H9 (cell line): ENCODE data around the gene CSNK1G1. TPM values are rescaled to one million over a fixed set of nuclear protein-coding genes. Genes with fewer than 3 reads are reported as not detected.

Experiments used
- DNase-seq: peaks from one replicate; pipeline ENCODE4 v3.0.0-alpha.2; 2017
- H2AFZ ChIP-seq: one replicate; pipeline ENCODE4 v1.6.1; 2013; ENCODE audit warnings: mild to moderate bottlenecking, low read length, control low read depth, moderate library complexity
- H2AK5ac ChIP-seq: 2 replicates; pipeline ENCODE4 v1.6.1; 2013; ENCODE audit warnings: low read length, control low read depth, mixed read lengths; ENCODE audit not compliant: insufficient read length
- H2BK120ac ChIP-seq: one replicate; pipeline ENCODE4 v1.6.1; 2013; ENCODE audit warnings: low read depth, mild to moderate bottlenecking, low read length, control low read depth, inconsistent platforms; ENCODE audit not compliant: poor library complexity, severe bottlenecking
- H2BK12ac ChIP-seq: 2 replicates; pipeline ENCODE4 v1.6.1; 2013; ENCODE audit warnings: low read length, control low read depth, mixed read lengths, low read depth; ENCODE audit not compliant: insufficient read length
- H2BK15ac ChIP-seq: 2 replicates; pipeline ENCODE4 v1.6.1; 2013; ENCODE audit warnings: low read depth, low read length, control low read depth
- H2BK20ac ChIP-seq: one replicate; pipeline ENCODE4 v1.6.1; 2013; ENCODE audit warnings: low read depth, mild to moderate bottlenecking, low read length, control low read depth, inconsistent platforms; ENCODE audit not compliant: poor library complexity, severe bottlenecking
- H2BK5ac ChIP-seq: 2 replicates; pipeline ENCODE4 v1.6.1; 2013; ENCODE audit warnings: low read length, control low read depth, mixed read lengths; ENCODE audit not compliant: insufficient read length
- H3K14ac ChIP-seq: 2 replicates; pipeline ENCODE4 v1.6.1; 2013; ENCODE audit warnings: low read length, control low read depth; ENCODE audit not compliant: insufficient read depth
- H3K18ac ChIP-seq: 2 replicates; pipeline ENCODE4 v1.6.1; 2013; ENCODE audit warnings: low read depth, mild to moderate bottlenecking, mixed read lengths, low read length, control low read depth; ENCODE audit not compliant: insufficient read length
- H3K23ac ChIP-seq: 2 replicates; pipeline ENCODE4 v1.6.1; 2013; ENCODE audit warnings: low read length, control low read depth, mixed read lengths, low read depth; ENCODE audit not compliant: insufficient read length
- H3K23me2 ChIP-seq: 2 replicates; pipeline ENCODE4 v1.6.1; 2013; ENCODE audit warnings: low read depth, mild to moderate bottlenecking, mixed read lengths, low read length, control low read depth; ENCODE audit not compliant: insufficient read length, poor library complexity, severe bottlenecking
- H3K27ac ChIP-seq: 2 replicates; pipeline ENCODE4 v1.5.1; 2013; ENCODE audit warnings: low read length, control low read depth, mixed read lengths, low read depth; ENCODE audit not compliant: insufficient read length
- H3K27me3 ChIP-seq: 2 replicates; pipeline ENCODE4 v1.6.1; 2013; ENCODE audit warnings: low read length, control low read depth, inconsistent platforms; ENCODE audit not compliant: insufficient read depth
- H3K4ac ChIP-seq: 2 replicates; pipeline ENCODE4 v1.6.1; 2013; ENCODE audit warnings: low read depth, mild to moderate bottlenecking, control low read depth, inconsistent platforms, low read length, moderate library complexity
- H3K4me1 ChIP-seq: 2 replicates; pipeline ENCODE4 v1.6.1; 2013; ENCODE audit warnings: low read length, control low read depth, inconsistent platforms; ENCODE audit not compliant: insufficient read depth
- H3K4me2 ChIP-seq: 2 replicates; pipeline ENCODE4 v1.6.1; 2013; ENCODE audit warnings: low read length, control low read depth, mixed read lengths; ENCODE audit not compliant: insufficient read length, insufficient read depth
- H3K56ac ChIP-seq: 2 replicates; pipeline ENCODE4 v1.6.1; 2013; ENCODE audit warnings: low read depth, mild to moderate bottlenecking, mixed read lengths, low read length, control low read depth; ENCODE audit not compliant: insufficient read length
- H3K79me1 ChIP-seq: 2 replicates; pipeline ENCODE4 v1.6.1; 2013; ENCODE audit warnings: low read depth, mild to moderate bottlenecking, moderate library complexity, low read length, control low read depth, inconsistent platforms; ENCODE audit not compliant: insufficient read depth, poor library complexity, severe bottlenecking
- H3K79me2 ChIP-seq: 2 replicates; pipeline ENCODE4 v1.6.1; 2013; ENCODE audit warnings: low read length, control low read depth, inconsistent platforms; ENCODE audit not compliant: insufficient read depth
- H3K9ac ChIP-seq: 2 replicates; pipeline ENCODE4 v1.6.1; 2013; ENCODE audit warnings: low read length, control low read depth, mixed read lengths; ENCODE audit not compliant: insufficient read length; ENCODE audit errors: extremely low read depth
- H3K9me3 ChIP-seq: one replicate; pipeline ENCODE4 v1.6.1; 2013; ENCODE audit warnings: low read depth, low read length, inconsistent platforms; ENCODE audit not compliant: control insufficient read depth
- H3T11ph ChIP-seq: one replicate; pipeline ENCODE4 v1.6.1; 2013; ENCODE audit warnings: mild to moderate bottlenecking, low read length, control low read depth, inconsistent platforms
- H4K20me1 ChIP-seq: one replicate; pipeline ENCODE4 v1.6.1; 2013; ENCODE audit not compliant: control insufficient read depth, insufficient read length, insufficient read depth
- H4K5ac ChIP-seq: 2 replicates; pipeline ENCODE4 v1.6.1; 2013; ENCODE audit warnings: low read depth, mild to moderate bottlenecking, mixed read lengths, low read length, control low read depth; ENCODE audit not compliant: insufficient read length
- H4K8ac ChIP-seq: replicated peaks from 2 replicates; pipeline ENCODE4 v1.6.1; 2013; ENCODE audit warnings: low read length, control low read depth, mixed read lengths, low read depth; ENCODE audit not compliant: insufficient read length
- H4K91ac ChIP-seq: 2 replicates; pipeline ENCODE4 v1.6.1; 2013; ENCODE audit warnings: low read depth, mild to moderate bottlenecking, moderate library complexity, mixed read lengths, low read length, control low read depth; ENCODE audit not compliant: insufficient read length
- H3K27ac Mint-ChIP-seq, 3 experiments: 2 replicates in 2 of 3; 3 replicates in 1 of 3; pipeline ENCODE4 v1.8.0; 2020 to 2021; ENCODE audit warnings: mixed read lengths in 3 of 3, mild to moderate bottlenecking in 1 of 3, moderate library complexity in 1 of 3
- H3K27me3 Mint-ChIP-seq: 2 replicates; pipeline ENCODE4 v1.8.0; 2021; ENCODE audit warnings: low read depth, mild to moderate bottlenecking, moderate library complexity, mixed read lengths
- H3K36me3 Mint-ChIP-seq, 3 experiments: 2 replicates in 2 of 3; 3 replicates in 1 of 3; pipeline ENCODE4 v1.8.0; 2020 to 2021; ENCODE audit warnings: low read depth in 3 of 3, mixed read lengths in 3 of 3; ENCODE audit not compliant: insufficient read depth in 1 of 3
- H3K4me1 Mint-ChIP-seq, 2 experiments: 2 replicates each; pipeline ENCODE4 v1.8.0; 2020; ENCODE audit warnings: mixed read lengths in 2 of 2
- H3K4me3 Mint-ChIP-seq, 2 experiments: 2 replicates in 1 of 2; 3 replicates in 1 of 2; pipeline ENCODE4 v1.8.0; 2020 to 2021; ENCODE audit warnings: mild to moderate bottlenecking in 2 of 2, mixed read lengths in 2 of 2, moderate library complexity in 1 of 2
- H3K9me3 Mint-ChIP-seq, 2 experiments: 2 replicates in 1 of 2; 3 replicates in 1 of 2; pipeline ENCODE4 v1.8.0; 2020; ENCODE audit warnings: mild to moderate bottlenecking in 2 of 2, mixed read lengths in 2 of 2, moderate library complexity in 1 of 2
- WGBS: extraction: QIAGEN DNeasy Blood & Tissue Kit; methylation state at CpG from one replicate; pipeline ENCODE4 v1.1.7; 2013; ENCODE audit warnings: missing lambda C conversion rate, low lambda C conversion rate, mixed read lengths; ENCODE audit not compliant: insufficient read length; ENCODE audit errors: extremely low coverage; 5-methylcytosine and 5-hydroxymethylcytosine counted together
- total RNA-seq: library from RNA; stranded (reverse); gene quantifications from 2 replicates; pipeline ENCODE4 v1.2.1, GENCODE V29; 2021
- TF ChIP-seq, protein P1 (sequence below): fragments of 200-600 bp; sonication (generic); conservative IDR thresholded peaks from 3 replicates; pipeline ENCODE4 v1.8.0; 2021; ENCODE audit warnings: antibody characterized with exemption, mild to moderate bottlenecking

Gene CSNK1G1
- total RNA-seq, 1 experiment from 2014 or later = 17.1 TPM

DNA sequence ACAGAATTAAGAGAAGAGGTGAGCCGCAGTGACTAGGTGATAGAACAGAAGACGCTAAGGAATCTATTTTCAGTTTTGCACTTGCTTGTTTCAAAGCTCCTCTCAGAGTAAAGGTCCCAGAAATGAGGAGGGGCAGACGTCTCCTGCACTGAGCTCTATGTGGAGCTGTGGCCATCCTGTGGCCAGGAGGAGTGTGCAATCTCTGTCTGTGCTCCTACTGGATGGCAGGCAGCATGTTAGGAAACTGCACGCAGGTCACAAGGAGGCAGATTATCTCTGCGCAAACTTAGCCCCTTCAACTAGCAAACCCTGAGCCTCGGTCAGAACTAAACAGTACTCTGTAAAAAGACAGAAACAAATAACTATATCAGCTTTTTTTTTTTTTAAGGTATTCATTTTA is 162.0 kb downstream of the CSNK1G1 start:
- no peaks in the 10 kb centered on the region for H4K20me1 ChIP-seq
- H3K9me3 Mint-ChIP-seq = no peaks in the 10 kb centered on the region
- H3K79me1 ChIP-seq = no peaks in the 10 kb centered on the region
- no peaks in the 10 kb centered on the region for H3K27me3 ChIP-seq
- H3K27ac Mint-ChIP-seq = peak overlapping the region in 1 of 3 experiments; percentile 41; a peak in 1 of 7 replicates
- peaks cover 0 to 7% of the 10 kb centered on the region in 2 experiments; a peak in 1 of 4 replicates for H3K4me1 Mint-ChIP-seq
- no peak overlapping the region for H3T11ph ChIP-seq
- no peak overlapping the region for H2BK20ac ChIP-seq
- no peaks in the 10 kb centered on the region for H3K79me2 ChIP-seq
- no peak overlapping the region for H3K18ac ChIP-seq
- H2AFZ ChIP-seq = no peak overlapping the region
- H3K9me3 ChIP-seq = no peaks in the 10 kb centered on the region
- TF ChIP-seq, protein P1, sequence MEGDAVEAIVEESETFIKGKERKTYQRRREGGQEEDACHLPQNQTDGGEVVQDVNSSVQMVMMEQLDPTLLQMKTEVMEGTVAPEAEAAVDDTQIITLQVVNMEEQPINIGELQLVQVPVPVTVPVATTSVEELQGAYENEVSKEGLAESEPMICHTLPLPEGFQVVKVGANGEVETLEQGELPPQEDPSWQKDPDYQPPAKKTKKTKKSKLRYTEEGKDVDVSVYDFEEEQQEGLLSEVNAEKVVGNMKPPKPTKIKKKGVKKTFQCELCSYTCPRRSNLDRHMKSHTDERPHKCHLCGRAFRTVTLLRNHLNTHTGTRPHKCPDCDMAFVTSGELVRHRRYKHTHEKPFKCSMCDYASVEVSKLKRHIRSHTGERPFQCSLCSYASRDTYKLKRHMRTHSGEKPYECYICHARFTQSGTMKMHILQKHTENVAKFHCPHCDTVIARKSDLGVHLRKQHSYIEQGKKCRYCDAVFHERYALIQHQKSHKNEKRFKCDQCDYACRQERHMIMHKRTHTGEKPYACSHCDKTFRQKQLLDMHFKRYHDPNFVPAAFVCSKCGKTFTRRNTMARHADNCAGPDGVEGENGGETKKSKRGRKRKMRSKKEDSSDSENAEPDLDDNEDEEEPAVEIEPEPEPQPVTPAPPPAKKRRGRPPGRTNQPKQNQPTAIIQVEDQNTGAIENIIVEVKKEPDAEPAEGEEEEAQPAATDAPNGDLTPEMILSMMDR = no peak
- DNase-seq = no peak
- H4K8ac ChIP-seq = no peak overlapping the region
- H2BK12ac ChIP-seq = no peak overlapping the region
- no peak overlapping the region for H3K9ac ChIP-seq
- no peak overlapping the region for H3K4me3 Mint-ChIP-seq
- H4K5ac ChIP-seq = no peak overlapping the region
- H3K27me3 Mint-ChIP-seq = no peaks in the 10 kb centered on the region
- H2BK15ac ChIP-seq = no peak overlapping the region
- no peak overlapping the region for H3K23ac ChIP-seq
- no peak overlapping the region for H3K27ac ChIP-seq
- H3K14ac ChIP-seq = no peak overlapping the region
- H3K4me2 ChIP-seq = no peak overlapping the region
- H3K4ac ChIP-seq = no peak overlapping the region
- H2AK5ac ChIP-seq = no peak overlapping the region
- no peaks in the 10 kb centered on the region for H3K4me1 ChIP-seq
- H4K91ac ChIP-seq = no peak overlapping the region
- H2BK120ac ChIP-seq = no peak overlapping the region
- no peak overlapping the region for H3K56ac ChIP-seq
- no peaks in the 10 kb centered on the region for H3K23me2 ChIP-seq
- no peak overlapping the region for H2BK5ac ChIP-seq
- WGBS = no CpG with 5 or more reads among the region's 6 CpGs
- peaks cover 0 to 6% (median 0%) of the 10 kb centered on the region in 3 experiments; a peak in 3 of 7 replicates for H3K36me3 Mint-ChIP-seq
